SK-N-SH (cell line): ENCODE measurements around the gene NSD2.
"Not testable (repeated sequence)": the region's sequence is repeated elsewhere in the genome, so short reads cannot be mapped to it uniquely, and the experiment has no call there.

Experiments used
- CTCF ChIP-seq: fragments of 200-600 bp; sonication (generic); IDR thresholded peaks from 2 replicates; pipeline ENCODE4 v1.6.1; 2017; ENCODE audit warnings: antibody characterized with exemption, mild to moderate bottlenecking, moderate library complexity
- POLR2AphosphoS5 ChIP-seq: IDR thresholded peaks from 2 replicates; pipeline ENCODE4 v1.6.1; 2012; ENCODE audit warnings: low read depth, low read length

GRCh38 chr4:1835836-1836235 lies 35.4 kb upstream of the NSD2 start:
- TF ChIP-seq CTCF, POLR2AphosphoS5: not testable (repeated sequence)
